ENCODE measurements around the gene DICER1. TPM values are rescaled to one million over a fixed set of nuclear protein-coding genes. Genes with fewer than 3 reads are reported as not detected.

The DICER1 gene
- total RNA-seq, 1 donor from 2014 or later: 70.0 TPM

DNA sequence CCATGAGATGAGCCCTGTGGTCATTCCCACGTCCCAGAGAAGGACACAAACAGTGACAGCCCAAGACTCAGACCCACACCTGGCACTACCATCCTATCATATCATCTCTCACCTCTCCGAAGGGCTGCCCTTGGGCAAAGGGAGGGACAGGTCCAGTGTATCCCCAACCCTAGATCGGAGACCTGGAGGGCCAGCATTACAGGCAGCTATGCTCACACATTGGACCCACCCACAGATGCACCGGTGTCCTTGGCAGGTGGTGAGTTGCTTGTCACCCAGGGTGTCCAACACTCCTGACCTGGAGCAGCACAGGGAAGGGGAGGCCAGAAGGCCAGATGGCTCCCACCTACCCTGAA, 117.4 kb downstream of the DICER1 start:
- Histone ChIP-seq H3F3A (ENCODE audit: low read depth) (no peaks in the 10 kb centered on the region), H3K9me3 (ENCODE audit: low read depth) (no peaks in the 10 kb centered on the region), H3K36me3 (no peaks in the 10 kb centered on the region), H3K4me1 (peaks cover 4% of the 10 kb centered on the region), H3K79me2 (ENCODE audit: low read depth) (no peaks in the 10 kb centered on the region), H4K20me1 (ENCODE audit: low read depth) (no peaks in the 10 kb centered on the region), H3K27me3 (peaks cover 37% of the 10 kb centered on the region), H3K27ac (no peak overlapping the region), H3K9ac (no peak overlapping the region), H3K4me3 (no peak overlapping the region), H3K4me2 (no peak overlapping the region), H2AFZ (replicated peaks) (no peak overlapping the region)
- no peak overlapping the region for H3K27ac Mint-ChIP-seq
- peaks cover 15% of the 10 kb centered on the region for H3K27me3 Mint-ChIP-seq (ENCODE audit: insufficient read depth, low read depth)
- peaks cover 2% of the 10 kb centered on the region for H3K9me3 Mint-ChIP-seq
- DNase-seq (ENCODE audit: low spot score): no peak
- H3K36me3 Mint-ChIP-seq: no peaks in the 10 kb centered on the region
- TF ChIP-seq EZH2phosphoT487 (IDR thresholded peaks at IDR 0.05) (no peak), EZH2 (IDR thresholded peaks at IDR 0.05) (no peak)
- TF ChIP-seq, protein P1, sequence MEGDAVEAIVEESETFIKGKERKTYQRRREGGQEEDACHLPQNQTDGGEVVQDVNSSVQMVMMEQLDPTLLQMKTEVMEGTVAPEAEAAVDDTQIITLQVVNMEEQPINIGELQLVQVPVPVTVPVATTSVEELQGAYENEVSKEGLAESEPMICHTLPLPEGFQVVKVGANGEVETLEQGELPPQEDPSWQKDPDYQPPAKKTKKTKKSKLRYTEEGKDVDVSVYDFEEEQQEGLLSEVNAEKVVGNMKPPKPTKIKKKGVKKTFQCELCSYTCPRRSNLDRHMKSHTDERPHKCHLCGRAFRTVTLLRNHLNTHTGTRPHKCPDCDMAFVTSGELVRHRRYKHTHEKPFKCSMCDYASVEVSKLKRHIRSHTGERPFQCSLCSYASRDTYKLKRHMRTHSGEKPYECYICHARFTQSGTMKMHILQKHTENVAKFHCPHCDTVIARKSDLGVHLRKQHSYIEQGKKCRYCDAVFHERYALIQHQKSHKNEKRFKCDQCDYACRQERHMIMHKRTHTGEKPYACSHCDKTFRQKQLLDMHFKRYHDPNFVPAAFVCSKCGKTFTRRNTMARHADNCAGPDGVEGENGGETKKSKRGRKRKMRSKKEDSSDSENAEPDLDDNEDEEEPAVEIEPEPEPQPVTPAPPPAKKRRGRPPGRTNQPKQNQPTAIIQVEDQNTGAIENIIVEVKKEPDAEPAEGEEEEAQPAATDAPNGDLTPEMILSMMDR (IDR thresholded peaks at IDR 0.05): no peak
- H3K4me1 Mint-ChIP-seq: peaks cover under 1% of the 10 kb centered on the region
- H3K4me3 Mint-ChIP-seq: no peak overlapping the region

DNA sequence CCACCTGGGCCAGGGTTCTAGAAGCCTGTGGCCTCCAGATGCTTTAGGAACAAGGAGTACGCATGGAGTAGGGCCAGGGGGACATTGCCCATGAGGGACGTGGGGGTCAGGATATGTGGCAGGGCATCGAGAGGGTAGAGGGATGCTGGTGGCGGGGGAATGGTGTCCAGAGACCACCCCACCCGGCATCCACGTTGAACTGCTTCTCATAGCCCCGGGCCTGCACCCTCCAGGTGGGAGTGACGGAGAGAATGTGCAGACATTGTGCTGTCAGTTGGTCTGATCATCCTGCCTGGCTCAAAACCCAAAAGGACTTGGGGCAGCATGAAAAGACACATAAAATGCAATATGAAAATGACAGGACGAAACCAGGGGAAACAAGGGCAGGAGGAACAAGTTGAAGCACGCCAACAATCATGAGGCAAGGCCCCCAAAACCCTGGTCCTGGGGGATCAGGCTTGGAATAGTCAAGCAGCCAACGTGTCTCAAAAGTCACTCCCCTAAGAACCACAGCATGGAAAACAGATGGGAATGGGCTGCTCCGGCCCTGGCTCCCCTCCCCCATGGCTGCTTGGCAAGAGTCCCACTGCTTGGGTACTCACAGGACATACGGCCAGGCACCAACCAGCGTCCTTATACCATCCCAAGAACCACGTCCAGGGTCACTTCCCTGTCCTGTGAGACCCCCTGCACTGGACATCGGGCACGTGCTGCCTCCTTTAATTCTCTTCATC, 117.9 kb downstream of the DICER1 start:
- Mint-ChIP-seq H3K9me3 (peaks cover 2% of the 10 kb centered on the region), H3K4me1 (no peaks in the 10 kb centered on the region), H3K27ac (peak overlapping the region; percentile 15), H3K27me3 (ENCODE audit: insufficient read depth, low read depth) (peaks cover 15% of the 10 kb centered on the region), H3K4me3 (no peak overlapping the region), H3K36me3 (no peaks in the 10 kb centered on the region)
- no peak for DNase-seq (ENCODE audit: low spot score)
- Histone ChIP-seq H3F3A (ENCODE audit: low read depth) (no peaks in the 10 kb centered on the region), H3K27me3 (peaks cover 31% of the 10 kb centered on the region), H3K4me1 (no peaks in the 10 kb centered on the region), H3K79me2 (ENCODE audit: low read depth) (no peaks in the 10 kb centered on the region), H3K27ac (no peak overlapping the region), H3K9ac (no peak overlapping the region), H3K9me3 (ENCODE audit: low read depth) (no peaks in the 10 kb centered on the region), H3K4me3 (no peak overlapping the region), H3K4me2 (no peak overlapping the region), H2AFZ (replicated peaks) (no peak overlapping the region), H3K36me3 (no peaks in the 10 kb centered on the region), H4K20me1 (ENCODE audit: low read depth) (no peaks in the 10 kb centered on the region)
- TF ChIP-seq EZH2phosphoT487 (IDR thresholded peaks at IDR 0.05) (no peak), EZH2 (IDR thresholded peaks at IDR 0.05) (no peak)
- TF ChIP-seq, protein P1 (IDR thresholded peaks at IDR 0.05): no peak

DNA sequence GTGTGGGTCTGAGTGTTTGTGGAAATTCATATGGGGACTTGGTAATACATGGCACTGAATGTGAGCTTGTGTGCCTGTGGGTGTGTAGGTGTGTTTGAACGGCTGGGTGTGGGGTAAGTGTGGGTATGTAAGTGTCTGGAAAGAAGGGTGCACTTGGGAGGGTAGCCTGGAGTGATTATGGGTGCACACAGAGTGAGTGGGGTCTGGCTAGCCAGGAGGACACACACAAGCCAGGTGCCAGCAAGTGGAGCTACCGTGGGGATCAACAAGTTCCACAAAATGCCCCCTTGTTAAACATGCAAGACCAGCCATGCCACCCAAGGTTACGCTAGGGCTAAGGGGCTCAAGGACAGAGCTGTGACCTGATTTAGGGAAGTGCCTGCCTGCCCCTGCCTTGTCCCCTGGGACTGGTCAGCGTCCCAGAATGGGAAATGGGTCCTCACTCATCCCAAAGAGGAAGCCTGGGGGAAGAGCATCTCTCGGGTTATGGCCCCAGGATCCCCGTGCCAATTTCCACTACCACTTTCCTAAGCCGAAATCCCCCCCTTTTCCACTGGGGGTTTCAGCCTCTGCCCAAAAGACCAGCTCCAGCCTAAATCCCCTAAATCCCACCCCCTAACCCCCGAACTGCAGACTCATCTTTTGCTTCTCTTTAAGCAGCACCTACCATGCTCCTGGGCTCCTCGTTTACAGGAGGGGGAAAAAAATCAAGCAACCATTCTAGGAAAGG, 118.6 kb downstream of the DICER1 start:
- Histone ChIP-seq H3K79me2 (ENCODE audit: low read depth) (no peaks in the 10 kb centered on the region), H3K9ac (no peak overlapping the region), H3K36me3 (no peaks in the 10 kb centered on the region), H3K4me1 (no peaks in the 10 kb centered on the region), H3K4me3 (no peak overlapping the region), H4K20me1 (ENCODE audit: low read depth) (no peaks in the 10 kb centered on the region), H3K4me2 (no peak overlapping the region), H2AFZ (replicated peaks) (no peak overlapping the region), H3K27me3 (peaks cover 24% of the 10 kb centered on the region), H3K27ac (no peak overlapping the region), H3K9me3 (ENCODE audit: low read depth) (no peaks in the 10 kb centered on the region), H3F3A (ENCODE audit: low read depth) (no peaks in the 10 kb centered on the region)
- no peak for DNase-seq (ENCODE audit: low spot score)
- H3K36me3 Mint-ChIP-seq: no peaks in the 10 kb centered on the region
- no peak overlapping the region for H3K4me3 Mint-ChIP-seq
- TF ChIP-seq, protein P1 (IDR thresholded peaks at IDR 0.05): no peak
- no peak for TF ChIP-seq EZH2 (IDR thresholded peaks at IDR 0.05)
- no peak for TF ChIP-seq EZH2phosphoT487 (IDR thresholded peaks at IDR 0.05)
- no peak overlapping the region for H3K27ac Mint-ChIP-seq
- H3K4me1 Mint-ChIP-seq: peaks cover 3% of the 10 kb centered on the region
- H3K9me3 Mint-ChIP-seq: peaks cover 2% of the 10 kb centered on the region
- H3K27me3 Mint-ChIP-seq (ENCODE audit: insufficient read depth, low read depth): peaks cover 15% of the 10 kb centered on the region

All from neural progenitor cell (in vitro differentiated cells).